ENCODE data around the gene ZBED1.
"Not testable (repeated sequence)": the region's sequence is repeated elsewhere in the genome, so short reads cannot be mapped to it uniquely, and the experiment has no call there.

The ZBED1 gene

GRCh38 chrX:2481597-2481996 is 19.2 kb downstream of the ZBED1 start:
- not testable (repeated sequence) for ATAC-seq, DNase-seq

DNA sequence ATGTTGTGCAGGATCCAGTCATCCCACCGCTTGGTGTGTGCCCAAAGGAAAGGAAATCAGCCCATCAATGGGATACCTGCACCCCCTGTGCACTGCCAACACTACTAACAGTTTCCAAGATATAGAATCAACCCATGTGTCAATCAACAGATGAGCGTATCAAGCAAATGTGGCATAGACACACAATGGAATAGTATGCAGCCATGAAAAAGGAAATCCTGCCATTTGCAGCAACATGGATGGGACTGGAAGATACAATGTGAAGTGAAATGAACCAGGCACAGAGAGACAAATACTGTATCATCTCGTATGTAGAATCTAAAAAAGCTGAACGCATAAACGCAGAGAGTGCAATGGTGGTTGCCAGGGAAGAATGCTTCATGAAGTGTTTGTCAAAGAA is 20.8 kb downstream of the ZBED1 start:
- not testable (repeated sequence) for ATAC-seq; H3K4me3 Mint-ChIP-seq; DNase-seq; H3K4me1 Mint-ChIP-seq; H3K27me3 Mint-ChIP-seq; H3K36me3 Mint-ChIP-seq (ENCODE audit: low read depth); H3K9me3 Mint-ChIP-seq; H3K27ac Mint-ChIP-seq

More at GRCh38 chrX:2481597-2481996, 19.2 kb downstream of the ZBED1 start:
- not testable (repeated sequence) for H3K27me3 Mint-ChIP-seq; H3K4me1 Mint-ChIP-seq; H3K27ac Mint-ChIP-seq; H3K9me3 Mint-ChIP-seq; H3K36me3 Mint-ChIP-seq (ENCODE audit: low read depth); H3K4me3 Mint-ChIP-seq

- no peak for ATAC-seq
- no peaks in the 10 kb centered on the region for H3K27me3 Mint-ChIP-seq
- H3K36me3 Mint-ChIP-seq (ENCODE audit: low read depth) = peaks cover 10% of the 10 kb centered on the region
- H3K27ac Mint-ChIP-seq = no peak overlapping the region
- no peak overlapping the region for H3K4me3 Mint-ChIP-seq
- no peaks in the 10 kb centered on the region for H3K4me1 Mint-ChIP-seq
- DNase-seq = no peak
- peaks cover 6% of the 10 kb centered on the region for H3K9me3 Mint-ChIP-seq
Observed at GRCh38 chrX:2479420-2479780, 21.4 kb downstream of the ZBED1 start.

GRCh38 chrX:2478546-2479419 is 22.0 kb downstream of the ZBED1 start:
- Mint-ChIP-seq H3K4me3 (no peak overlapping the region), H3K4me1 (no peaks in the 10 kb centered on the region), H3K27me3 (no peaks in the 10 kb centered on the region), H3K27ac (no peak overlapping the region), H3K9me3 (peaks cover 6% of the 10 kb centered on the region), H3K36me3 (ENCODE audit: low read depth) (peaks cover 10% of the 10 kb centered on the region)
- DNase-seq (no peak), ATAC-seq (no peak)

- not testable (repeated sequence) for H3K4me1 Mint-ChIP-seq; H3K27me3 Mint-ChIP-seq; H3K4me3 Mint-ChIP-seq; H3K9me3 Mint-ChIP-seq; ATAC-seq; DNase-seq; H3K27ac Mint-ChIP-seq; H3K36me3 Mint-ChIP-seq (ENCODE audit: low read depth)
Observed at GRCh38 chrX:2477313-2477712, 23.5 kb downstream of the ZBED1 start.

GRCh38 chrX:2474963-2475726 is 25.6 kb downstream of the ZBED1 start:
- ATAC-seq (no peak), DNase-seq (no peak)
- H3K9me3 Mint-ChIP-seq = peaks cover 5% of the 10 kb centered on the region
- no peaks in the 10 kb centered on the region for H3K27me3 Mint-ChIP-seq
- no peak overlapping the region for H3K4me3 Mint-ChIP-seq
- no peak overlapping the region for H3K27ac Mint-ChIP-seq
- H3K36me3 Mint-ChIP-seq (ENCODE audit: low read depth) = peaks cover 9% of the 10 kb centered on the region
- H3K4me1 Mint-ChIP-seq = no peaks in the 10 kb centered on the region

DNA sequence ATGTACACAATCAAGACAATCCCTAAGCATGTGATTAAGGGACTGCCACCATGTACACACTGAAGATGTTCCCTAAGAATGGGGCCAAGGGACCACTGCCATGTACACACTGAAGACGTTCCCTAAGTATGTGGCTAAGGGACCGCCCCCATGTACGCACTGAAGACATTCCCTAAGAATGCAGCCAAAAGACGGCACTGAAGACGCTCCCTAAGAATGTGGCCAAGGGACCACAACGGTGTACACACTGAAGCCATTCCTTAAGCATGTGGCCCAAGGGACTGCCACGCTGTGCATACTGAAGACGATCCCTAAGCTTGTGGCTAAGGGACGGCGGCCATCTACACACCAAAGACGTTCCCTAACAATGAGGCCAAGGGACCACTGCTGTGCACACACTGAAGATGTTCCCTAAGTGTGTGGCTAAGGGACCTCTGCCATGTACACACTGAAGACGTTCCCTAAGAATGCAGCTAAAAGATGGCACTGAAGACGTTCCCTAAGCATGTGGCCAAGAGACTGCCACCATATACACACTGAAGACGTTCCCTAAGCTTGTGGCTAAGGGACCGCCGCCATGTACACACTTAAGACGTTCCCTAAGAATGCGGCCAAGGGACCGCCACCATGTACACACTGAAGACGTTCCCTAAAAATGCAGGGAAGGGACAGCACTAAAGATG is 26.4 kb downstream of the ZBED1 start:
- no peak for ATAC-seq
- peaks cover 5% of the 10 kb centered on the region for H3K9me3 Mint-ChIP-seq
- no peak overlapping the region for H3K27ac Mint-ChIP-seq

GRCh38 chrX:2473064-2473463 is 27.7 kb downstream of the ZBED1 start:
- H3K9me3 Mint-ChIP-seq; ATAC-seq; H3K36me3 Mint-ChIP-seq (ENCODE audit: low read depth); H3K27me3 Mint-ChIP-seq; H3K4me3 Mint-ChIP-seq; H3K4me1 Mint-ChIP-seq; DNase-seq; H3K27ac Mint-ChIP-seq: not testable (repeated sequence)

More for the DNA sequence above, 26.4 kb downstream of the ZBED1 start:
- no peaks in the 10 kb centered on the region for H3K4me1 Mint-ChIP-seq
- no peak overlapping the region for H3K4me3 Mint-ChIP-seq
- H3K27me3 Mint-ChIP-seq = no peaks in the 10 kb centered on the region
- no peak for DNase-seq
- H3K36me3 Mint-ChIP-seq (ENCODE audit: low read depth) = peaks cover 6% of the 10 kb centered on the region

DNA sequence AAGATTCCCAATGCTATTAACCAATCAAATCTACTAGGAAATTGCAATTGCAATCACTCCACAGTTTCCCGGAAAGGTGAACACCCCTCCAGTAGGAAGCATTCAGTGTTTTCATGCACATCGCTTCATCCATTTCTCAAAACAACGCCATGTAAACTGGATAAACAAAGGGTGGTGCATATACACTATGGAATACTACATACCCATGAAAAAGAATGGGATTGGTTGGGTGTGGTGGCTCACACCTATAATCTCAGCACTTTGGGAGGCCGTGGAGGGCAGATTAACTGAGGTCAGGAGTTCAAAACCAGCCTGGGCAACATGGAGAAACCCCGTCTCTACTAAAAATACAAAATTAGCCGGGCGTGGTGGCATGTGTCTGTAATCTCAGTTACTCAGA is 29.1 kb downstream of the ZBED1 start:
- DNase-seq (no peak), ATAC-seq (no peak)
- H3K36me3 Mint-ChIP-seq (ENCODE audit: low read depth) = peaks cover 9% of the 10 kb centered on the region
- peaks cover 5% of the 10 kb centered on the region for H3K9me3 Mint-ChIP-seq
- no peak overlapping the region for H3K27ac Mint-ChIP-seq
- no peaks in the 10 kb centered on the region for H3K27me3 Mint-ChIP-seq
- no peak overlapping the region for H3K4me3 Mint-ChIP-seq
- no peaks in the 10 kb centered on the region for H3K4me1 Mint-ChIP-seq

DNA sequence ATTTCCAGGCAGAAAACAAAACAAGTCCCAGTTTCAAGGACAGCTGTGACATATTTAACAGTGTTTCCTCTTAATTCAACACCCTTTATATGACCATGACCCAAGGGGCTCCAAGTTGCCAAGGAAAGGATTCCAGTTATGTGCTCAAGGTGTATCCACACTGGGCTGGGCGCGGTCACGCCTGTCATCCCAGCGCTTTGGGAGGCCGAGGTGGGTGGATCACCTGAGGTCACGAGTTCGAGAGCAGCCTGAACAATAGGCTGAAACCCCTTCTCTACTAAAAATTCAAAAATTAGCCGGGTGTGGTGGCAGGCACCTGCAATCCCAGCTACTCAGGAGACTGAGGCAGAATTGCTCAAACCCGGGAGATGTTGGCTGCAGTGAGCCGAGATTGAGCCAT is 29.6 kb downstream of the ZBED1 start:
- not testable (repeated sequence) for H3K4me1 Mint-ChIP-seq; DNase-seq; H3K4me3 Mint-ChIP-seq; H3K9me3 Mint-ChIP-seq; H3K36me3 Mint-ChIP-seq (ENCODE audit: low read depth); H3K27me3 Mint-ChIP-seq; ATAC-seq; H3K27ac Mint-ChIP-seq

DNA sequence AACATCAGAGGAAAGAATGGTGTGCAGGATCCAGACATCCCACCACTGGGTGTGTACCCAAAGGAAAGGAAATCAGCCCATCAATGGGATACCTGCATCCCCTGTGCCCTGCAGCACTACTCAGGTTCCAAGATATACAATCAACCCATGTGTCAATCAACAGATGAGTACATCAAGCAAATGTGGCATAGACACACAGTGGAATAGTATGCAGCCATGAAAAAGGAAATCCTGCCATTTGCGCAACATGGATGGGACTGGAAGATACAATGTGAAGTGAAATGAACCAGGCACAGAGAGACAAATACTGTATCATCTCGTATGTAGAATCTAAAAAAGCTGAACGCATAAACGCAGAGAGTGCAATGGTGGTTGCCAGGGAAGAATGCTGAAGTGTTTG is 30.9 kb downstream of the ZBED1 start:
- DNase-seq; H3K4me1 Mint-ChIP-seq; ATAC-seq; H3K9me3 Mint-ChIP-seq; H3K4me3 Mint-ChIP-seq; H3K36me3 Mint-ChIP-seq (ENCODE audit: low read depth); H3K27ac Mint-ChIP-seq; H3K27me3 Mint-ChIP-seq: not testable (repeated sequence)

DNA sequence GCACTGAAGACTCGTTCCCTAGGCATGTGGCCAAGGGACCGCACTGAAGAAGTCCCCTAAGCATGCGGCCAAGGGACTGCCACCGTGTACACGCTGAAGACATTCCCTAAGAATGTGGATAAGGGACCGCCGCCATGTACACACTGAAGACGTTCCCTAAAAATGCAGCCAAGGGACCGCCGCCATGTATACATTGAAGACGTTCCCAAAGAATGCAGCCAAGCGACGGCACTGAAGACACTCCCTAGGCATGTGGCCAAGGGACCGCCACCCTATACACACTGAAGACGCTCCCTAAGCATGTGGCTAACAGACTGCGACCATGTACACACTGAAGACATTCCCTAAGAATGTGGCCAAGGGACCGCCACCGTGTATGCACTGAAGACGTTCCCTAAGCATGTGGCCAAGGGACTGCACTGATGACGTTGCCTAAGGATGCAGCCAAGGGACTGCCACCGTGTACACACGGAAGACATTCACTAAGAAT is 31.5 kb downstream of the ZBED1 start:
- peaks cover 9% of the 10 kb centered on the region for H3K36me3 Mint-ChIP-seq (ENCODE audit: low read depth)
- no peak overlapping the region for H3K27ac Mint-ChIP-seq
- ATAC-seq = no peak
- no peak for DNase-seq
- H3K27me3 Mint-ChIP-seq = no peaks in the 10 kb centered on the region
- no peak overlapping the region for H3K4me3 Mint-ChIP-seq
- H3K4me1 Mint-ChIP-seq = peaks cover 2% of the 10 kb centered on the region
- peaks cover 5% of the 10 kb centered on the region for H3K9me3 Mint-ChIP-seq

DNA sequence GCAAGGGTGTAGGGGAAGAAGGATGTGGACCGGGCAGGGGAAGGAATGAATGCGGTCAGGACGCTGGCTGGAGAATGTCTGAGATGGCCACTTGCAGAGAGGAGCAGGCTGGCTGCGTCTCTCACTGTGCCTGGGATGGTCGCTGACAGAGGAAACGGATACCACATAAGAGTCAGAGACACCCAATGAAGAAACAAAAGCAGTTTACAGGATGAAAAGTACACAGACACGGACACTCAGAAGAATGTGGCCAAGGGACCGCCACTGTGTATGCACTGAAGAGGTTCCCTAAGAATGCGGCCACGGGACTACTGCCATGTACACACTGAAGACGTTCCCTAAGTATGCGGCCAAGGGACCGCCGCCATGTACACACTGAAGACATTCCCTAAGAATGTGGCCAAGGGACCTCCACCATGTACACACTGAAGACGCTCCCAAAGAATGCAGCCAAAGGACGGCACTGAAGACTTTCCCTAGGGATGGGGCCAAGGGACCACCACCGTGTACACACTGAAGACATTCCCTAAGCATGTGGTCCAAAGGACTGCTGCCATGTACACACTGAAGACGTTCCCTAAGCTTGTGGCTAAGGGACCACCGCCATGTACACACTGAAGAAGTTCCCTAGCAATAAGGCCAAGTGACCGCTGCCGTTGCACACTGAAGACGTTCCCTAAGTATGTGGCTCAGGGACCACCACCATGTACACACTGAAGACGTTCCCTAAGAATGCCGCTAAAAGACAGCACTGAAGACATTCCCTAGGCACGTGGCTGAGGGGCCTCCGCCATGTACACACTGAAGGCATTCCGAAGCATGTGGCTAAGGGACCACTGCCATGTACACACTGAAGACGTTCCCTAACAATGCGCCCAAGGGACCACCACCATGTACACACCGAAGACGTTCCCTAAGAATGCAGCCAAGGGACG is 32.2 kb downstream of the ZBED1 start:
- peaks cover 5% of the 10 kb centered on the region for H3K9me3 Mint-ChIP-seq
- H3K4me3 Mint-ChIP-seq = no peak overlapping the region
- no peaks in the 10 kb centered on the region for H3K27me3 Mint-ChIP-seq
- peaks cover 9% of the 10 kb centered on the region for H3K36me3 Mint-ChIP-seq (ENCODE audit: low read depth)
- DNase-seq = no peak
- no peak for ATAC-seq
- no peak overlapping the region for H3K27ac Mint-ChIP-seq
- H3K4me1 Mint-ChIP-seq = peaks cover 2% of the 10 kb centered on the region

All from activated naive CD8-positive, alpha-beta T cell treated with anti-CD3 and anti-CD28 coated beads, Interleukin-2, amount 50 U/mL, for 24 hours (primary cell).